IPS DF 6.9 (cell line): Measurements from ENCODE around the gene OPCML.
A peak's percentile ranks its signal among the peaks of the same experiment; 100 is the strongest.

Experiments
- DNase-seq: peaks from one replicate; pipeline ENCODE4 v3.0.0-alpha.2; 2013; ENCODE audit warnings: low read depth, low spot score
- H3K27ac ChIP-seq: one replicate; pipeline ENCODE4 v1.5.1; 2013; ENCODE audit warnings: low read length, control low read depth
- H3K27me3 ChIP-seq: 2 replicates; pipeline ENCODE4 v1.6.1; 2013; ENCODE audit warnings: mild to moderate bottlenecking, low read length; ENCODE audit not compliant: control insufficient read depth, insufficient read depth
- H3K36me3 ChIP-seq: 2 replicates; pipeline ENCODE4 v1.6.1; 2013; ENCODE audit warnings: low read length; ENCODE audit not compliant: control insufficient read depth, insufficient read depth
- H3K4me1 ChIP-seq: 2 replicates; pipeline ENCODE4 v1.6.1; 2013; ENCODE audit warnings: low read length; ENCODE audit not compliant: control insufficient read depth, insufficient read depth
- H3K4me3 ChIP-seq: 2 replicates; pipeline ENCODE4 v1.5.1; 2013; ENCODE audit warnings: mild to moderate bottlenecking, low read length
- H3K9me3 ChIP-seq: 2 replicates; pipeline ENCODE4 v1.6.1; 2013; ENCODE audit warnings: low read length, inconsistent platforms; ENCODE audit not compliant: control insufficient read depth, insufficient read depth
- WGBS: extraction: QIAGEN DNeasy Blood & Tissue Kit; methylation state at CpG from one replicate; pipeline ENCODE4 v1.1.7; 2013; ENCODE audit warnings: mixed read lengths, missing lambda C conversion rate; ENCODE audit not compliant: insufficient read length, insufficient coverage; 5-methylcytosine and 5-hydroxymethylcytosine counted together

The OPCML gene

DNA sequence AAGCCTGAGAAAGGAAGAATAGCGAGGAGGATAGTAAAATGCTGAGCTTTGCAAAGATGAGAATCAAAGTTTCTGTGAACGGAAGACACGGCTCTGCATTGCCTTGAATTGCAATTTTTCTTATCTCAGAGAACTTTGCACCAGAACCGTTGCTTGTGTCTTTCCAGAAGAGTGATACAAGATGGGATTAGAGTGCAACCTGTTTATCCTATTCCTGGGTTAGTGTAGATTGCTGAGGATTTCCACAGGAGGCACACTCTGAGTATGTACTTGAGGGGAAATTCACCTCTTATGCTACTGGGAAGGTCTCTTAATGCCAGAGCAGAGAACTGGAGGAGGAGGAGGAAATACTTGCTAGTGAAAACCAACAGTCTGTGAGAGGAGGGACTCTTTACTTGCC is 377.5 kb downstream of the OPCML start:
- 100% methylated on average over 1 of the region's 4 CpGs for WGBS
- Histone ChIP-seq H3K4me3 (no peak overlapping the region), H3K27me3 (no peaks in the 10 kb centered on the region), H3K9me3 (no peaks in the 10 kb centered on the region), H3K27ac (no peak overlapping the region), H3K36me3 (no peaks in the 10 kb centered on the region), H3K4me1 (peaks cover 3% of the 10 kb centered on the region; the same call in 1 of the 2 replicates)
- no peak for DNase-seq

DNA sequence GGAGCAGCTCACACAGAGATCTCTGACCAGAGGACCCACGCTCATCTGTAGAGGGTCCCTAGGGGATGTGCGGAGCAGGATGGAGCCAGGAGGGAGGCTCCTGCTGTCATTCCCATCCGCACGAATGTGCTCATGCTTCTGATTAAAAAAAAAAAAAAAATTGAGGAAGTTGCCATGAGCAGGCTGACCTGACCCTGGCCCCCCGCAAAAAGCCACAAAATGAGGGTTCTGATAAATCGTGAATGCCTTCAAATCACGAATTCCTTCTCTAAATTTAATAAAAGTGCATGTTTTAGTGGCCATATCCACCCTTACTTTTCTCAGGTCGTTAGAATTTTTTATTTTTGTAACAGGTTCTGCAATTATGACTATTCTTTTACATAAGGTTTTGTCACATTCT is 378.2 kb downstream of the OPCML start:
- Histone ChIP-seq H3K9me3 (no peaks in the 10 kb centered on the region), H3K36me3 (no peaks in the 10 kb centered on the region), H3K4me3 (no peak overlapping the region), H3K4me1 (peaks cover 3% of the 10 kb centered on the region; the same call in 1 of the 2 replicates), H3K27me3 (no peaks in the 10 kb centered on the region), H3K27ac (no peak overlapping the region)
- WGBS: no CpG with 5 or more reads among the region's 8 CpGs
- DNase-seq: no peak

DNA sequence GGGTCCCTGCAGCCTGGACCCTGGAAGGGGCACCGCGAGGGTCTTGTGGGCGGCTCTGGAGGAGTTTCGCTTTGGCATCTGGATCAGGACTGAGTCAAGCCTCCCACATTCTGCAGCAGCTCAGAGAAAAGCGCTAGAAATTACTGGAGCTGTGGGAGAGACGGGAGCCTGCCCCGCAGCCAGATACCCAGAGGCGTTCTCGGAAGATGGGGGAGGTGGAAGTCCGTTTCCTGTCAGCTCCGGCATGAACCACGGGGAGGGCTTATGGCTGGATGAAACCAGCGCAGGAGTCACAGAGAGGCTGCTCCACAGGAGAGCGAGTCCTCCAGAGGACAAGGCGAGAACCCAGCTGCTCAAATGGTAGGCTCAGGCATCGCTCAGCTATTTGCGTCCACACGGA is 379.3 kb downstream of the OPCML start:
- Histone ChIP-seq H3K27me3 (no peaks in the 10 kb centered on the region), H3K4me1 (peaks cover 3% of the 10 kb centered on the region; the same call in 1 of the 2 replicates), H3K36me3 (no peaks in the 10 kb centered on the region), H3K27ac (no peak overlapping the region), H3K4me3 (no peak overlapping the region), H3K9me3 (no peaks in the 10 kb centered on the region)
- no peak for DNase-seq
- no CpG with 5 or more reads among the region's 18 CpGs for WGBS

DNA sequence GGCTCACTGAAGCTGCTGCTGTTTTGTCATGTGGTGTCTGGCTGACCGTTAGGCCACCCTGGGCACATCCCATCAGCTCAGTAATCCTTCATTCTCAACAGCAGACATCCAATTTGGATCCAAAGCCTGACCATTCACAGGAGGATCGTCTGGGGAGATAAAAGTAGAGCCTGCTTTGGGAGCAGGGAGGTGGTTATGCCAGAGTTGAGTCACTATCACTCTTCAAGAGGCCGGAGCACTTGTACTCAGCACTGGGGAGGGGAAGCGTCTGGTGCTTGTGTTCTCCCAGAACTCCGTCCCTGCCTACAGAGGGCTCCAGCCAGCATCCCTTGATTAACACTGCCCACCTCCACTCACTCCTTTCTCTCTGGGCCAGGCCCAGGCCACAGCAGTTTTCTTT is 382.6 kb downstream of the OPCML start:
- no peaks in the 10 kb centered on the region for H3K27me3 ChIP-seq
- H3K4me3 ChIP-seq: no peak overlapping the region
- no peak for DNase-seq
- no peaks in the 10 kb centered on the region for H3K36me3 ChIP-seq
- H3K4me1 ChIP-seq: peaks cover 3% of the 10 kb centered on the region
- no peak overlapping the region for H3K27ac ChIP-seq
- H3K9me3 ChIP-seq: no peaks in the 10 kb centered on the region
- no CpG with 5 or more reads among the region's 5 CpGs for WGBS

DNA sequence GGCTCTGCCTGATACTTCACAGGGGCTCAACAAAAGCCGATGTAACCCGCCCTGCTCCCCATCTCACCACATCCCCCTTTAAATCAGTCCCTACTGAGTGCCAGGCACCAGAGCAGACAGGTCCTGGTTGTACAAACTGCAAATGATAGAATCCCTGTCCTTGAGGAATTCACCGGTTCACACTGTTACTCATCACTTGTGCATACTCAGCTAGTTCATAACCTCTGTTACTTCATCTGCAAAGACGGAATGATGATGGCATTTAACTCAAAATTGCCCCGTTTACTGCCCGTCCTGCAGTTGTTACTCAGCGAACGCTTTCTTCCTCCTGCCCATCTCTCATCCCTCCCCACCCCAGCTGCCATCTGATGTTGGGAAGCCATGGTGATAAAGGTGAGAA is 384.7 kb downstream of the OPCML start:
- no CpG with 5 or more reads among the region's 8 CpGs for WGBS
- no peaks in the 10 kb centered on the region for H3K9me3 ChIP-seq
- H3K4me1 ChIP-seq: peaks cover 2% of the 10 kb centered on the region; the same call in 1 of the 2 replicates
- DNase-seq: no peak
- H3K36me3 ChIP-seq: no peaks in the 10 kb centered on the region
- no peak overlapping the region for H3K27ac ChIP-seq
- no peaks in the 10 kb centered on the region for H3K27me3 ChIP-seq
- no peak overlapping the region for H3K4me3 ChIP-seq

DNA sequence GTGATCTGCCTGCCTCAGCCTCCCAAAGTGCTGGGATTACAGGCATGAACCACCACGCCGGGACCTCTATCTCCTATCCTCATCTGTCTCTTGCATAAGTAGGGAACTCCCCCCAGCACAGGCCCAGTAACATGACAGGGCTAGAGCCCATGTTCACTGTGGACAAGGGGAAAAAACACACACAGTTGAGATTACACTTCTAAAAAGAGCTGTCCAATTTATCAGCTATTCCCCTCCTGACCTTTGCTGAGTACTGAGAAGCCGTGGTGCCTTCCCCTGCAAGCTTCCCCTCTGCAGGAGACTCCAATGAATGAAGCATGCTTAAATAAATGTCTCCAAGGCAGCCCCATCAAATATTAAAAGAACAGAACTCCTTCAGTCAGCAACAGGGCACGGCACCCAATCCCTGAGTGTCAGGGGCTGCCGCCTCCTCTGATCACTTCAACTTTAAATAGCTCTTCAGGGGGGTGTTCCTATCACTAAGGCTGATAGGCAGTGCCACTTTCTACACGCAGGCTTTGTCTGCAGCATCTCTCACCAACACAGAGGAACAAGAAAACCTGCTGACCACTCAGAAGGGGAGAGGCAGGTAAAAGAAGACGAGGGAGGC is 385.5 kb downstream of the OPCML start:
- H3K4me1 ChIP-seq: peaks cover 2% of the 10 kb centered on the region; the same call in 1 of the 2 replicates
- no peaks in the 10 kb centered on the region for H3K27me3 ChIP-seq
- H3K27ac ChIP-seq: no peak overlapping the region
- no CpG with 5 or more reads among the region's 7 CpGs for WGBS
- no peaks in the 10 kb centered on the region for H3K36me3 ChIP-seq
- no peak overlapping the region for H3K4me3 ChIP-seq
- DNase-seq: no peak
- no peaks in the 10 kb centered on the region for H3K9me3 ChIP-seq

DNA sequence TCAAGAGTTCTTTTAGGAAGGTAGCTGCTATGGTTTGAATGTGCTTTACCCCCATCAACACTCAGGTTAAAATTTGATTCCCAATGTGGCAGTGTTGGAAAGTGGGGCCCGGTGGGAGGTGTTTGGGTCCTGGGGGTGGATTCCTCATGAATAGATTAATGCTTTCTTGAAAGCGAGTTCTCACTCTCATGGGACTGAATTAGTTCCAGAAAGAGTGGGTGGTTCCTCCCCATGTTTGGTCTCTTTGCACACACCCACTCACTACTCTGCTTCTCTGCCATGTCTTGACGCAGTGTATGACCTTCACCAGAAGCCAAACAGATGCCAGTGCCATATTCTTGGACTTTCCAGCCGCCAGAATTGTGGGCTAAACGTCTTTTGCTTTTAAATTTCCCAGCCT is 394.4 kb downstream of the OPCML start:
- Histone ChIP-seq H3K36me3 (no peaks in the 10 kb centered on the region), H3K27me3 (no peaks in the 10 kb centered on the region), H3K4me1 (no peaks in the 10 kb centered on the region; the same call in 1 of the 2 replicates), H3K9me3 (no peaks in the 10 kb centered on the region), H3K27ac (no peak overlapping the region), H3K4me3 (no peak overlapping the region)
- DNase-seq: no peak
- WGBS: no CpG with 5 or more reads among the region's 5 CpGs

DNA sequence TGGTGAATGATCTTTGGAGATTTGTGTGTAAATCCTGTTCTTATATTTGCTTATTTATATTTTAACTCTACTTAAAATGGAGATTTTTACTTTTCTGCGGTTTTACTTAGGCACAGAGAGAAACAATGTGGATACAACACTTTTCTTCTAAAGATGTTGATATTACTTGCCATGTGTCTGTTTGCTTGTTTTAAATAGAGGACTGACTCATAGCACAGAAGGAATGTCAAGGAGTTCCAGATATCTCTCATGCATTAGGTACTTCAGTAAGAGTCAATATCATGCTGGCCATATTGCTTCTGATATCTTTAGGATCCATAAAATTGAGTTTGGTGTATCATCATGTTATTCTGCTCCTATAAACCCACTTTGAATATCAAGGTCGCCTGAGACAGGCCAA is 395.0 kb downstream of the OPCML start:
- no peaks in the 10 kb centered on the region; the same call in 1 of the 2 replicates for H3K4me1 ChIP-seq
- H3K36me3 ChIP-seq: no peaks in the 10 kb centered on the region
- H3K27ac ChIP-seq: no peak overlapping the region
- no peak for DNase-seq
- WGBS: no CpG with 5 or more reads among the region's 2 CpGs
- H3K9me3 ChIP-seq: no peaks in the 10 kb centered on the region
- H3K27me3 ChIP-seq: no peaks in the 10 kb centered on the region
- no peak overlapping the region for H3K4me3 ChIP-seq

DNA sequence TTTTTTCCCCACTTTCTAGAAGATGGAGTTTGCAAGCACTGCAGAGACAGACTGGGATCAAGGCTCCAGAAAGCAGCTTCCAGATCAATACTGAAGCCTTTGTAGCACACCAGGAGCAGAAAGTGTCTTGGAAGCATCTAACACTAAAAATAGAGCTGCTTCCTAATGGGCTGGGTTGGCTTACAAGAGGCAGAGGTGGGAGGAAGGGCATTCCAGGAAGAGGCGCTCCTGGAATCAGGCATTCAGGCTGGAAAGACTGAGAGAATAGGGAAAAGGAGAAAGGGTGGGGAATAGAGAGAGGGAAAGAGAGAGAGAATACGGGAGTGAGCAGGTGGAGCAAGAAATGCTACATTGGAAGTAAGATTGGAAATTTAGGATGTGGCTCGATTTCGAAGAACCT is 395.9 kb downstream of the OPCML start:
- H3K9me3 ChIP-seq: no peaks in the 10 kb centered on the region
- no peak for DNase-seq
- WGBS: 100% methylated on average over 1 of the region's 4 CpGs
- no peaks in the 10 kb centered on the region for H3K36me3 ChIP-seq
- no peak overlapping the region for H3K27ac ChIP-seq
- no peaks in the 10 kb centered on the region; the same call in 1 of the 2 replicates for H3K4me1 ChIP-seq
- no peak overlapping the region for H3K4me3 ChIP-seq
- no peaks in the 10 kb centered on the region for H3K27me3 ChIP-seq

DNA sequence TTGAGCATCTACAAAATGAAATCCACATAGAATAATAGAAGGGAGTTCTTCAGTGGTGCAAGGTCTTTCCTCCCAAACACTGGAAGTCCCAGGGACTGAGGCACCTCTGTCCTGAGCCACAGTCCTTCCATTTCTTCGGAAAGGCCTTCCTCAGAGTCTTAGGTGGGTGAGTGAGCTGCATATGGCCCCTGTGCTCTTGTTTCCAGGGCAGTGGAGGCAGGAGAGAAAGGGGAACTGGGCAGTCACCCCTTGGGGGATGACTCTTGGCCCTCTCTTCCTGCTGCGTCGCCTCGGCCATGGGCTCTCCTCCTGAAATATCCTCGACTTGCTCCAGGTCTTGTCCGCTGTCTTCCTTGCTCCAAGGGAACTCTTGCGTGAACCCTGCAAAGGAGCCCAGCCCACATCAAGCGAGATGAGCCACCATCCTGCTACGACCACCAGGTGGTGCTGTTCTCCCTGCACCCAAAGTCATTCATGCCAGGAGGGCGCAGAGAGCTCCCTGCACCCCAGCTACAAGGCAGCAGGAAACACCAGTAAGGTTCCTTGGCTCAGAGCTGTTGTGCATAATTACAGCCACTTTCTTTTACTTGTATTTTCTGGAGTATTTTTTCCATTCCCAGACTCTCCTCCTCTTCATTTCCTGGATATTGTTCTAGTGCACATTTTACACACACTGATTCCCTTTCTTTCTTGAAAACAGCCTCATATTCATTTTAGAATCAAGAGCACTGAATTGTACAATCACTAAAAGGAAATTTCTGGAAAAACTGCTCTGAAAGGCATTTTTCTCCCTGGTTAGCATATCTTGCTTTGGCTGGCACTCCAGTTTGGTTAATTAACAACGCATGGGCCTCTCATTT is 397.8 kb downstream of the OPCML start:
- no peaks in the 10 kb centered on the region; the same call in 1 of the 2 replicates for H3K4me1 ChIP-seq
- WGBS: no CpG with 5 or more reads among the region's 11 CpGs
- no peaks in the 10 kb centered on the region for H3K27me3 ChIP-seq
- H3K27ac ChIP-seq: no peak overlapping the region
- no peaks in the 10 kb centered on the region for H3K9me3 ChIP-seq
- no peaks in the 10 kb centered on the region for H3K36me3 ChIP-seq
- peak; percentile 77 for DNase-seq
- H3K4me3 ChIP-seq: no peak overlapping the region
